CD14-positive monocyte (primary cell): ENCODE results near the gene OVOL2. TPM values are rescaled to one million over a fixed set of nuclear protein-coding genes. Genes with fewer than 3 reads are reported as not detected.

Experiments used
- DNase-seq, 3 donors: peaks; one replicate each; pipeline ENCODE4 v3.0.0-alpha.2; 2011 to 2022
- H2AFZ ChIP-seq: 2 replicates; pipeline ENCODE4 v1.6.0; 2012; ENCODE audit warnings: mild to moderate bottlenecking, low read depth, low read length, inconsistent platforms; ENCODE audit not compliant: insufficient read depth, poor library complexity, severe bottlenecking
- H3K27ac ChIP-seq, 2 donors: 1 replicate in 1 of 2; 2 replicates in 1 of 2; pipeline ENCODE4 v1.5.1; 2012 to 2013; ENCODE audit warnings: low read length in 2 of 2, control low read depth in 1 of 2, inconsistent platforms in 1 of 2, low read depth in 1 of 2, mild to moderate bottlenecking in 1 of 2
- H3K27me3 ChIP-seq, 2 donors: one replicate each; pipeline versions ENCODE4 v1.6.0 to v1.6.1; 2011 to 2013; ENCODE audit warnings: low read length in 2 of 2; ENCODE audit not compliant: control insufficient read depth in 2 of 2, insufficient read depth in 2 of 2
- H3K36me3 ChIP-seq, 2 donors: replicated peaks in 1 of 2; 1 replicate in 1 of 2; 2 replicates in 1 of 2; pipeline versions ENCODE4 v1.5.1 to v1.6.1; 2012 to 2013; ENCODE audit warnings: low read length in 2 of 2, control low read depth in 1 of 2, inconsistent platforms in 1 of 2, mild to moderate bottlenecking in 1 of 2; ENCODE audit not compliant: insufficient read depth in 2 of 2, control insufficient read depth in 1 of 2
- H3K4me1 ChIP-seq, 2 donors: 1 replicate in 1 of 2; 2 replicates in 1 of 2; pipeline versions ENCODE4 v1.5.1 to v1.6.1; 2012 to 2013; ENCODE audit warnings: low read length in 2 of 2, control low read depth in 1 of 2, inconsistent platforms in 1 of 2, mild to moderate bottlenecking in 1 of 2, moderate library complexity in 1 of 2; ENCODE audit not compliant: insufficient read depth in 2 of 2, control insufficient read depth in 1 of 2
- H3K4me2 ChIP-seq: replicated peaks from 2 replicates; pipeline ENCODE3; 2012; ENCODE audit warnings: low read length, moderate library complexity, mild to moderate bottlenecking; ENCODE audit not compliant: poor library complexity, severe bottlenecking; ENCODE audit errors: extremely low read depth
- H3K4me3 ChIP-seq, 3 experiments: fragments of 200-600 bp in 1 of 3; sonication (generic) in 1 of 3; replicated peaks in 1 of 3; 1 replicate in 2 of 3; 2 replicates in 1 of 3; pipeline ENCODE4 v1.5.1; 2011 to 2013; ENCODE audit warnings: low read length in 3 of 3, mild to moderate bottlenecking in 3 of 3, control low read depth in 2 of 3, low read depth in 2 of 3, inconsistent platforms in 1 of 3, moderate library complexity in 1 of 3
- H3K79me2 ChIP-seq: 2 replicates; pipeline ENCODE4 v1.6.0; 2012; ENCODE audit warnings: mild to moderate bottlenecking, control low read depth, inconsistent platforms, low read length, moderate library complexity; ENCODE audit not compliant: insufficient read depth
- H3K9ac ChIP-seq: 2 replicates; pipeline ENCODE4 v1.6.0; 2017; ENCODE audit warnings: low read length, mild to moderate bottlenecking; ENCODE audit not compliant: insufficient read depth, poor library complexity, severe bottlenecking
- H3K9me3 ChIP-seq, 2 donors: replicated peaks in 1 of 2; 1 replicate in 1 of 2; 2 replicates in 1 of 2; pipeline versions ENCODE4 v1.5.1 to v1.6.1; 2012 to 2013; ENCODE audit warnings: low read length in 2 of 2, control low read depth in 1 of 2; ENCODE audit not compliant: control insufficient read depth in 1 of 2, insufficient read depth in 1 of 2
- H4K20me1 ChIP-seq: 2 replicates; pipeline ENCODE4 v1.6.0; 2012; ENCODE audit warnings: mild to moderate bottlenecking, low read length, control low read depth, moderate library complexity; ENCODE audit not compliant: insufficient read depth
- H3K27ac Mint-ChIP-seq, 7 donors: one replicate each; pipeline ENCODE4 v1.8.0; 2020; ENCODE audit warnings: mild to moderate bottlenecking in 7 of 7, mixed read lengths in 7 of 7, moderate library complexity in 6 of 7, inconsistent platforms in 2 of 7
- H3K27me3 Mint-ChIP-seq, 3 donors: one replicate each; pipeline ENCODE4 v1.8.0; 2021 to 2022; ENCODE audit warnings: low read depth in 3 of 3, mild to moderate bottlenecking in 3 of 3, mixed read lengths in 3 of 3, moderate library complexity in 3 of 3, inconsistent platforms in 1 of 3
- H3K36me3 Mint-ChIP-seq, 2 donors: one replicate each; pipeline ENCODE4 v1.8.0; 2020; ENCODE audit warnings: mixed read lengths in 2 of 2, inconsistent platforms in 1 of 2, mild to moderate bottlenecking in 1 of 2
- H3K4me1 Mint-ChIP-seq: one replicate; pipeline ENCODE4 v1.8.0; 2020; ENCODE audit warnings: mild to moderate bottlenecking, mixed read lengths
- H3K4me3 Mint-ChIP-seq, 2 donors: one replicate each; pipeline ENCODE4 v1.8.0; 2020; ENCODE audit warnings: mild to moderate bottlenecking in 2 of 2, mixed read lengths in 2 of 2, moderate library complexity in 1 of 2
- H3K9me3 Mint-ChIP-seq, 7 donors: one replicate each; pipeline ENCODE4 v1.8.0; 2020 to 2022; ENCODE audit warnings: mixed read lengths in 7 of 7, mild to moderate bottlenecking in 6 of 7, moderate library complexity in 6 of 7, inconsistent platforms in 2 of 7
- WGBS: methylation state at CpG from one replicate; pipeline ENCODE4 v1.1.5; 2013; ENCODE audit warnings: missing lambda C conversion rate; ENCODE audit not compliant: insufficient coverage; 5-methylcytosine and 5-hydroxymethylcytosine counted together
- intact Hi-C, 2 donors: fragments of 100-400 bp; cut with micrococcal nuclease; formaldehyde crosslinking; loops; one replicate each; pipeline versions ENCODE4 v1.15.0 to v1.15.1; 2023
- polyA plus RNA-seq, 3 donors: library from polyadenylated mRNA; depleted of rRNA in 1 of 3; unstranded in 2 of 3; stranded (reverse) in 1 of 3; fragments of 300-500 nt in 2 of 3; fragments of >200 nt in 1 of 3; fragmentation: Illumina TruSeq in 2 of 3; gene quantifications; 1 replicate in 2 of 3; 2 replicates in 1 of 3; pipeline ENCODE4 v1.2.3, GENCODE V29; 2012 to 2021
- TF ChIP-seq, protein P1 (sequence below): fragments of 200-600 bp; IDR thresholded peaks from one replicate; pipeline ENCODE4 v1.8.0; 2022; ENCODE audit warnings: antibody characterized with exemption, mild to moderate bottlenecking

The OVOL2 gene
- polyA plus RNA-seq, 3 donors: not detected

DNA sequence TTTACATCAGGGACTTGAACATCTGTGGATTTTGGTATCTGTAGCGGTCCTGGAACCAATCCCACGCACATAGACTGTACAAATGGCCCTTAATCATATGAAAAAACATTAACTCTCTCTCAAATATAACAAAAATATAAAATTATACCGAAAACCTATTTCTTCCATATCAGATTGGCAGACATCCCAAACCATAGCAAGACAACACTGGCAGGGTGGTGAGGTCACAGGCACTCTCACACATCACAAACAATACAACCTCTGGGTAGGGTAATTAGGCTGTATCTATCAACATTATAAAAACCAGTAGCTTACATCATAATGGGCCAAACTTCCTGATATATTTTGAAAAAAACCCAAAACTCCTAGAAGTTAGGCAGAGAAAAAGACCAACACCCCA, 40.9 kb downstream of the OVOL2 start:
- Histone ChIP-seq H3K4me1 (no peaks in the 10 kb centered on the region), H2AFZ (no peak overlapping the region), H3K9ac (no peak overlapping the region), H3K27ac (no peak overlapping the region), H3K79me2 (no peaks in the 10 kb centered on the region), H4K20me1 (no peaks in the 10 kb centered on the region), H3K4me2 (no peak overlapping the region), H3K27me3 (no peaks in the 10 kb centered on the region), H3K4me3 (no peak overlapping the region), H3K36me3 (no peaks in the 10 kb centered on the region), H3K9me3 (no peaks in the 10 kb centered on the region)
- Mint-ChIP-seq H3K9me3 (peaks cover 0 to 2% (median 0%) of the 10 kb centered on the region in 7 donors), H3K4me1 (peaks cover 4% of the 10 kb centered on the region), H3K27me3 (peaks cover 0 to 3% (median 2%) of the 10 kb centered on the region in 3 donors), H3K4me3 (no peak overlapping the region), H3K36me3 (no peaks in the 10 kb centered on the region), H3K27ac (no peak overlapping the region)
- WGBS: no CpG with 5 or more reads among the region's 3 CpGs
- no peak for DNase-seq
- intact Hi-C loops: no loop called here
- TF ChIP-seq, protein P1, sequence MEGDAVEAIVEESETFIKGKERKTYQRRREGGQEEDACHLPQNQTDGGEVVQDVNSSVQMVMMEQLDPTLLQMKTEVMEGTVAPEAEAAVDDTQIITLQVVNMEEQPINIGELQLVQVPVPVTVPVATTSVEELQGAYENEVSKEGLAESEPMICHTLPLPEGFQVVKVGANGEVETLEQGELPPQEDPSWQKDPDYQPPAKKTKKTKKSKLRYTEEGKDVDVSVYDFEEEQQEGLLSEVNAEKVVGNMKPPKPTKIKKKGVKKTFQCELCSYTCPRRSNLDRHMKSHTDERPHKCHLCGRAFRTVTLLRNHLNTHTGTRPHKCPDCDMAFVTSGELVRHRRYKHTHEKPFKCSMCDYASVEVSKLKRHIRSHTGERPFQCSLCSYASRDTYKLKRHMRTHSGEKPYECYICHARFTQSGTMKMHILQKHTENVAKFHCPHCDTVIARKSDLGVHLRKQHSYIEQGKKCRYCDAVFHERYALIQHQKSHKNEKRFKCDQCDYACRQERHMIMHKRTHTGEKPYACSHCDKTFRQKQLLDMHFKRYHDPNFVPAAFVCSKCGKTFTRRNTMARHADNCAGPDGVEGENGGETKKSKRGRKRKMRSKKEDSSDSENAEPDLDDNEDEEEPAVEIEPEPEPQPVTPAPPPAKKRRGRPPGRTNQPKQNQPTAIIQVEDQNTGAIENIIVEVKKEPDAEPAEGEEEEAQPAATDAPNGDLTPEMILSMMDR: no peak

DNA sequence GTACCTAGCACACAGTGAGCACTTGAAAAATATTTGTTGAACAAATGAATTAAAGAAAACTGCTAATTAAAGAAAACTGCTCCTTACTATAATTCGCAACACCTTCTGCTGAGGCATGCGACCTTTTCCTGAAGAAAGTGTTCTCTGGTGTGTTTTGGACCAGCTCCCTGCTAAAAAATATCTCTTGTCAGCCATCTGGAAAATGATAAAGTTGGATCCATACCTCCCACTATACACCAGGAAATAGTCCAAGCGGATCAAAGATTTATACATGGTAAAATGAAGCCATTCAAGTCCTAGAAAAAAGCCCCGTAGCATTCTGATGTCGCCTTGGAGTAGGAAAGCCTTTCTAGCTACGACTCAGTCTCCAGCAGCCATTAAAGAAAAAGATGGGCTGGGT, 43.3 kb downstream of the OVOL2 start:
- no peak overlapping the region for H3K4me3 Mint-ChIP-seq

More for the DNA sequence above, 43.3 kb downstream of the OVOL2 start:
- H3K4me1 ChIP-seq: no peaks in the 10 kb centered on the region
- H3K27me3 ChIP-seq: no peaks in the 10 kb centered on the region
- no peak overlapping the region for H3K27ac ChIP-seq
- no peaks in the 10 kb centered on the region for H4K20me1 ChIP-seq
- H3K79me2 ChIP-seq: no peaks in the 10 kb centered on the region
- no peaks in the 10 kb centered on the region for H3K36me3 ChIP-seq
- no peak overlapping the region for H2AFZ ChIP-seq
- TF ChIP-seq, protein P1: no peak
- Mint-ChIP-seq H3K9me3 (peaks cover 0 to 1% (median 0%) of the 10 kb centered on the region in 7 donors), H3K27ac (no peak overlapping the region), H3K36me3 (no peaks in the 10 kb centered on the region), H3K27me3 (peaks cover 0 to 3% (median under 1%) of the 10 kb centered on the region in 3 donors), H3K4me1 (peaks cover 4% of the 10 kb centered on the region)
- H3K9ac ChIP-seq: no peak overlapping the region
- intact Hi-C loops: no loop called here
- WGBS: 84% methylated on average over 3 of the region's 6 CpGs
- no peaks in the 10 kb centered on the region for H3K9me3 ChIP-seq
- no peak for DNase-seq
- H3K4me3 ChIP-seq: no peak overlapping the region
- no peak overlapping the region for H3K4me2 ChIP-seq
